WTC11 (cell line): Measurements from ENCODE around the gene MYCBPAP. TPM values are rescaled to one million over a fixed set of nuclear protein-coding genes. Genes with fewer than 3 reads are reported as not detected.

Experiments used
- ATAC-seq: fragments of 200-7000 bp; cut with Tn5 transposase; 2 replicates; pipeline ENCODE4 v1.10.0; 2021; ENCODE audit warnings: mild to moderate bottlenecking, moderate library complexity
- CTCF ChIA-PET: fragments of 300-600 bp; sonication (Branson Sonifier 250); formaldehyde crosslinking; loops from one replicate; lab custom pipeline; 2021; ENCODE audit warnings: antibody characterized with exemption; lab: Charles Lee
- POLR2A ChIA-PET: fragments of 350-600 bp; sonication (Branson Sonifier 250); formaldehyde crosslinking; loops from one replicate; lab custom pipeline; 2021; ENCODE audit warnings: antibody characterized with exemption; lab: Charles Lee
- DNase-seq: peaks from one replicate; pipeline ENCODE4 v3.0.0; 2021; ENCODE audit warnings: low spot score
- H3K27ac Mint-ChIP-seq: 2 replicates; pipeline ENCODE4 v1.8.0; 2021; ENCODE audit warnings: mixed read lengths
- H3K27me3 Mint-ChIP-seq: 2 replicates; pipeline ENCODE4 v1.8.0; 2021; ENCODE audit warnings: low read depth, mild to moderate bottlenecking, moderate library complexity, mixed read lengths
- H3K36me3 Mint-ChIP-seq: 2 replicates; pipeline ENCODE4 v1.8.0; 2021; ENCODE audit warnings: mixed read lengths
- H3K4me1 Mint-ChIP-seq: 2 replicates; pipeline ENCODE4 v1.8.0; 2022; ENCODE audit warnings: mixed read lengths
- H3K4me3 Mint-ChIP-seq: 2 replicates; pipeline ENCODE4 v1.8.0; 2021; ENCODE audit warnings: mild to moderate bottlenecking, moderate library complexity, mixed read lengths
- H3K9me3 Mint-ChIP-seq: 2 replicates; pipeline ENCODE4 v1.8.0; 2021; ENCODE audit warnings: mixed read lengths
- ATF3 ChIP-seq: sonication (generic); formaldehyde crosslinking; conservative IDR thresholded peaks from 2 replicates; pipeline ENCODE4 v1.8.1; 2022; ENCODE audit warnings: mild to moderate bottlenecking, missing genetic modification reagents
- CREM ChIP-seq: sonication (generic); formaldehyde crosslinking; IDR thresholded peaks from 2 replicates; pipeline ENCODE4 v1.8.1; 2022; ENCODE audit warnings: mild to moderate bottlenecking, missing genetic modification reagents, moderate library complexity
- ERG ChIP-seq: fragments of 250-450 bp; sonication (Bioruptor Pico); IDR thresholded peaks from 2 replicates; pipeline ENCODE4 v1.8.0; 2021; ENCODE audit warnings: mild to moderate bottlenecking
- FOXK1 ChIP-seq: sonication (generic); formaldehyde crosslinking; IDR thresholded peaks from 2 replicates; pipeline ENCODE4 v1.8.0; 2022; ENCODE audit warnings: mild to moderate bottlenecking, moderate library complexity, missing genetic modification reagents
- GABPB1 ChIP-seq: sonication (generic); formaldehyde crosslinking; IDR thresholded peaks from 2 replicates; pipeline ENCODE4 v1.8.1; 2023; ENCODE audit warnings: mild to moderate bottlenecking, missing genetic modification reagents
- HMGA2 ChIP-seq: fragments of 250-450 bp; sonication (Bioruptor Pico); IDR thresholded peaks from 2 replicates; pipeline ENCODE4 v1.4.0; 2021; ENCODE audit warnings: mild to moderate bottlenecking, moderate library complexity
- JAZF1 ChIP-seq: fragments of 250-450 bp; sonication (Bioruptor Pico); IDR thresholded peaks from 2 replicates; pipeline ENCODE4 v1.9.0; 2021; ENCODE audit warnings: moderate library complexity, mild to moderate bottlenecking, inconsistent platforms
- TEAD4 ChIP-seq: sonication (generic); formaldehyde crosslinking; IDR thresholded peaks from 2 replicates; pipeline ENCODE4 v1.8.0; 2022; ENCODE audit warnings: mild to moderate bottlenecking, missing genetic modification reagents
- ZBTB21 ChIP-seq: sonication (generic); formaldehyde crosslinking; IDR thresholded peaks from 2 replicates; pipeline ENCODE4 v1.8.1; 2023; ENCODE audit warnings: mild to moderate bottlenecking, missing genetic modification reagents, borderline replicate concordance
- ZMAT4 ChIP-seq: fragments of 250-450 bp; sonication (Bioruptor Pico); IDR thresholded peaks from 2 replicates; pipeline ENCODE4 v1.9.0; 2021; ENCODE audit warnings: mild to moderate bottlenecking
- ZNF317 ChIP-seq: sonication (generic); formaldehyde crosslinking; IDR thresholded peaks from 2 replicates; pipeline ENCODE4 v1.8.1; 2023; ENCODE audit warnings: low read depth, mild to moderate bottlenecking, moderate library complexity, missing genetic modification reagents, borderline replicate concordance
- ZNF423 ChIP-seq: fragments of 250-450 bp; sonication (Bioruptor Pico); IDR thresholded peaks from 2 replicates; pipeline ENCODE4 v2.1.2; 2022; ENCODE audit warnings: mild to moderate bottlenecking, moderate library complexity
- ZNF512 ChIP-seq: sonication (generic); formaldehyde crosslinking; IDR thresholded peaks from 2 replicates; pipeline ENCODE4 v1.8.1; 2022; ENCODE audit warnings: missing genetic modification reagents, borderline replicate concordance
- total RNA-seq: library from RNA; stranded (reverse); gene quantifications from 3 replicates; pipeline ENCODE4 v1.2.3, GENCODE V29; 2021
- TF ChIP-seq, protein P1 (sequence below): sonication (generic); formaldehyde crosslinking; conservative IDR thresholded peaks from 2 replicates; pipeline ENCODE4 v1.8.1; 2023; ENCODE audit warnings: mild to moderate bottlenecking, low read depth, missing genetic modification reagents, moderate library complexity
- TF ChIP-seq, protein P2 (sequence below): fragments of 250-450 bp; sonication (Bioruptor Pico); IDR thresholded peaks from 2 replicates; pipeline ENCODE4 v1.9.0; 2021; ENCODE audit warnings: mild to moderate bottlenecking, borderline replicate concordance
- TF ChIP-seq, protein P3 (sequence below): sonication (generic); formaldehyde crosslinking; IDR thresholded peaks from 2 replicates; pipeline ENCODE4 v1.8.0; 2023; ENCODE audit warnings: missing genetic modification reagents, mild to moderate bottlenecking, borderline replicate concordance
- TF ChIP-seq, protein P4 (sequence below): sonication (generic); formaldehyde crosslinking; IDR thresholded peaks from 2 replicates; pipeline ENCODE4 v1.8.0; 2022; ENCODE audit warnings: mild to moderate bottlenecking, missing genetic modification reagents

MYCBPAP gene
- total RNA-seq, 1 experiment from 2014 or later: 5.7 TPM

DNA sequence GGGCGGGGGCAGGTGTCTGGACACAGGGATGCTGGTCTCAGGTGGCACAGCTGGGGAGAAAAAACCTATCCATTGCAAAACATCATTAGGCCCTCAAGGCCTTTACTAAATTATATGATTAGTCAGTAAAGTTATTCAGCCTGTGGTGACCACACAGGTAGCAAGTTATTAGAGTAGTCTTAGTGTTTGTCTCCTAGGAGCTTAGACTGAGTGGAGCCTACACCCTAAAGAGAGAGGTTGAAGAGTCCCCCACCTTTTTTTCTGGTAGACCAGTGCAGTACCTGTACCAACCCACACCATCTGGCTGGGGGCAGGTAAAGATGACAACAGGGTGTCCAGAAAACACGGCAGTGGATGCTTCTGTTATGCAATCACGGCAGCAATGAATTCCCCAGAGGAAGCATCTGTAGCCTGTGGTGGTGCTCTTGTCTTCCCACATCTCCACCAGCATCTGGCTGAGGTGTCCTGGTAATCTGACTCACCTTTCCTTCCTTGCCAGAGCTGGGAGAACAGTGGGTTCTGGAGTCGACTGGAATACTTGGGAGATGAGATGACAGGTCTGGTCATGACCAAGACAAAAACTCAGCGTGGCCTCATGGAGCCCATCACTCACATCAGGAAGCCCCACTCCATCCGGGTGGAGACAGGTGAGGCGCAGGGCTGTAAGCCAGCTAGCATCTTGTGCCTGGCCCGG is 11.0 kb downstream of the MYCBPAP start (continued):
- TF ChIP-seq JAZF1 (no peak), ZMAT4 (CRISPR knock-in tag) (no peak), ZNF423 (no peak), ERG (CRISPR knock-in tag) (no peak), CREM (CRISPR knock-in tag) (no peak)
- TF ChIP-seq, protein P1, sequence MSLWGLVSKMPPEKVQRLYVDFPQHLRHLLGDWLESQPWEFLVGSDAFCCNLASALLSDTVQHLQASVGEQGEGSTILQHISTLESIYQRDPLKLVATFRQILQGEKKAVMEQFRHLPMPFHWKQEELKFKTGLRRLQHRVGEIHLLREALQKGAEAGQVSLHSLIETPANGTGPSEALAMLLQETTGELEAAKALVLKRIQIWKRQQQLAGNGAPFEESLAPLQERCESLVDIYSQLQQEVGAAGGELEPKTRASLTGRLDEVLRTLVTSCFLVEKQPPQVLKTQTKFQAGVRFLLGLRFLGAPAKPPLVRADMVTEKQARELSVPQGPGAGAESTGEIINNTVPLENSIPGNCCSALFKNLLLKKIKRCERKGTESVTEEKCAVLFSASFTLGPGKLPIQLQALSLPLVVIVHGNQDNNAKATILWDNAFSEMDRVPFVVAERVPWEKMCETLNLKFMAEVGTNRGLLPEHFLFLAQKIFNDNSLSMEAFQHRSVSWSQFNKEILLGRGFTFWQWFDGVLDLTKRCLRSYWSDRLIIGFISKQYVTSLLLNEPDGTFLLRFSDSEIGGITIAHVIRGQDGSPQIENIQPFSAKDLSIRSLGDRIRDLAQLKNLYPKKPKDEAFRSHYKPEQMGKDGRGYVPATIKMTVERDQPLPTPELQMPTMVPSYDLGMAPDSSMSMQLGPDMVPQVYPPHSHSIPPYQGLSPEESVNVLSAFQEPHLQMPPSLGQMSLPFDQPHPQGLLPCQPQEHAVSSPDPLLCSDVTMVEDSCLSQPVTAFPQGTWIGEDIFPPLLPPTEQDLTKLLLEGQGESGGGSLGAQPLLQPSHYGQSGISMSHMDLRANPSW: no peak

- CTCF ChIA-PET: interaction anchor here (2.2 to 2.7 kb wide), 2 partner anchors 12 to 30 kb away, joined by 5 to 17 read pairs; partner anchors contain the start of gene EPN3
- Mint-ChIP-seq H3K9me3 (no peaks in the 10 kb centered on the region), H3K27me3 (no peaks in the 10 kb centered on the region; the same call in none of the 2 replicates), H3K36me3 (no peaks in the 10 kb centered on the region), H3K27ac (no peak overlapping the region), H3K4me3 (no peak overlapping the region), H3K4me1 (peaks cover 6% of the 10 kb centered on the region)
- TF ChIP-seq FOXK1 (CRISPR knock-in tag) (no peak), ZNF512 (CRISPR knock-in tag) (no peak)
- TF ChIP-seq, protein P2, sequence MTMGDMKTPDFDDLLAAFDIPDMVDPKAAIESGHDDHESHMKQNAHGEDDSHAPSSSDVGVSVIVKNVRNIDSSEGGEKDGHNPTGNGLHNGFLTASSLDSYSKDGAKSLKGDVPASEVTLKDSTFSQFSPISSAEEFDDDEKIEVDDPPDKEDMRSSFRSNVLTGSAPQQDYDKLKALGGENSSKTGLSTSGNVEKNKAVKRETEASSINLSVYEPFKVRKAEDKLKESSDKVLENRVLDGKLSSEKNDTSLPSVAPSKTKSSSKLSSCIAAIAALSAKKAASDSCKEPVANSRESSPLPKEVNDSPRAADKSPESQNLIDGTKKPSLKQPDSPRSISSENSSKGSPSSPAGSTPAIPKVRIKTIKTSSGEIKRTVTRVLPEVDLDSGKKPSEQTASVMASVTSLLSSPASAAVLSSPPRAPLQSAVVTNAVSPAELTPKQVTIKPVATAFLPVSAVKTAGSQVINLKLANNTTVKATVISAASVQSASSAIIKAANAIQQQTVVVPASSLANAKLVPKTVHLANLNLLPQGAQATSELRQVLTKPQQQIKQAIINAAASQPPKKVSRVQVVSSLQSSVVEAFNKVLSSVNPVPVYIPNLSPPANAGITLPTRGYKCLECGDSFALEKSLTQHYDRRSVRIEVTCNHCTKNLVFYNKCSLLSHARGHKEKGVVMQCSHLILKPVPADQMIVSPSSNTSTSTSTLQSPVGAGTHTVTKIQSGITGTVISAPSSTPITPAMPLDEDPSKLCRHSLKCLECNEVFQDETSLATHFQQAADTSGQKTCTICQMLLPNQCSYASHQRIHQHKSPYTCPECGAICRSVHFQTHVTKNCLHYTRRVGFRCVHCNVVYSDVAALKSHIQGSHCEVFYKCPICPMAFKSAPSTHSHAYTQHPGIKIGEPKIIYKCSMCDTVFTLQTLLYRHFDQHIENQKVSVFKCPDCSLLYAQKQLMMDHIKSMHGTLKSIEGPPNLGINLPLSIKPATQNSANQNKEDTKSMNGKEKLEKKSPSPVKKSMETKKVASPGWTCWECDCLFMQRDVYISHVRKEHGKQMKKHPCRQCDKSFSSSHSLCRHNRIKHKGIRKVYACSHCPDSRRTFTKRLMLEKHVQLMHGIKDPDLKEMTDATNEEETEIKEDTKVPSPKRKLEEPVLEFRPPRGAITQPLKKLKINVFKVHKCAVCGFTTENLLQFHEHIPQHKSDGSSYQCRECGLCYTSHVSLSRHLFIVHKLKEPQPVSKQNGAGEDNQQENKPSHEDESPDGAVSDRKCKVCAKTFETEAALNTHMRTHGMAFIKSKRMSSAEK: no peak
- ATAC-seq (no peak), DNase-seq (no peak)
- POLR2A ChIA-PET: no interaction called here
Measured at GRCh38 chr17:50520483-50520882, 12.2 kb downstream of the MYCBPAP start.

DNA sequence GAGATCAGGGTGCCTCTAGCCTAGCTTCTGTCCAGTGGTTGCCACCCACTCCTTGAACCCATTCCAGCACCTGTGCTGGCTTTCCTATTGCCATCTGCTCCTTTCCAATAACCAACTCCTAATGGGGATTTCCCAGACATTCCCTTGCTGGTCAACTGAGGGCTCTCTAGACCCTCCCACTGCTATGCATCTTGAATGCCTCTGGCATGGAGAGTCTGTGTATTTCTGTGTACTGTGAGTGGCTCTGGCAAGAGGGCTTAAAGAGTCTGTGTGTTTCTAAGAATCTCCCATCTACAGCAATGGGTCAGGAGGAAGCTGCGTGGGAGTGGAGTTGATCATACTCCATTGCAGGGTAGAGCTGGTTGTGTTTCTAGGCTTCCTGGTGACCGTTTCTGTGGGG is 13.3 kb downstream of the MYCBPAP start:
- CTCF ChIA-PET: interaction anchor here (0.7 to 2.7 kb wide), 3 partner anchors 11 to 43 kb away, joined by 3 to 17 read pairs (median 5); partner anchors contain the start of gene EPN3
- Mint-ChIP-seq H3K4me1 (peaks cover 6% of the 10 kb centered on the region), H3K36me3 (no peaks in the 10 kb centered on the region), H3K9me3 (no peaks in the 10 kb centered on the region), H3K27ac (no peak overlapping the region), H3K27me3 (no peaks in the 10 kb centered on the region; the same call in 1 of the 2 replicates), H3K4me3 (no peak overlapping the region)
- ATAC-seq: no peak
- DNase-seq: no peak
- POLR2A ChIA-PET: no interaction called here
- TF ChIP-seq ZBTB21 (CRISPR knock-in tag) (no peak), JAZF1 (no peak), ZNF317 (CRISPR knock-in tag) (no peak), GABPB1 (CRISPR knock-in tag) (no peak), TEAD4 (no peak), HMGA2 (CRISPR knock-in tag) (no peak), ATF3 (no peak)
- TF ChIP-seq, protein P3, sequence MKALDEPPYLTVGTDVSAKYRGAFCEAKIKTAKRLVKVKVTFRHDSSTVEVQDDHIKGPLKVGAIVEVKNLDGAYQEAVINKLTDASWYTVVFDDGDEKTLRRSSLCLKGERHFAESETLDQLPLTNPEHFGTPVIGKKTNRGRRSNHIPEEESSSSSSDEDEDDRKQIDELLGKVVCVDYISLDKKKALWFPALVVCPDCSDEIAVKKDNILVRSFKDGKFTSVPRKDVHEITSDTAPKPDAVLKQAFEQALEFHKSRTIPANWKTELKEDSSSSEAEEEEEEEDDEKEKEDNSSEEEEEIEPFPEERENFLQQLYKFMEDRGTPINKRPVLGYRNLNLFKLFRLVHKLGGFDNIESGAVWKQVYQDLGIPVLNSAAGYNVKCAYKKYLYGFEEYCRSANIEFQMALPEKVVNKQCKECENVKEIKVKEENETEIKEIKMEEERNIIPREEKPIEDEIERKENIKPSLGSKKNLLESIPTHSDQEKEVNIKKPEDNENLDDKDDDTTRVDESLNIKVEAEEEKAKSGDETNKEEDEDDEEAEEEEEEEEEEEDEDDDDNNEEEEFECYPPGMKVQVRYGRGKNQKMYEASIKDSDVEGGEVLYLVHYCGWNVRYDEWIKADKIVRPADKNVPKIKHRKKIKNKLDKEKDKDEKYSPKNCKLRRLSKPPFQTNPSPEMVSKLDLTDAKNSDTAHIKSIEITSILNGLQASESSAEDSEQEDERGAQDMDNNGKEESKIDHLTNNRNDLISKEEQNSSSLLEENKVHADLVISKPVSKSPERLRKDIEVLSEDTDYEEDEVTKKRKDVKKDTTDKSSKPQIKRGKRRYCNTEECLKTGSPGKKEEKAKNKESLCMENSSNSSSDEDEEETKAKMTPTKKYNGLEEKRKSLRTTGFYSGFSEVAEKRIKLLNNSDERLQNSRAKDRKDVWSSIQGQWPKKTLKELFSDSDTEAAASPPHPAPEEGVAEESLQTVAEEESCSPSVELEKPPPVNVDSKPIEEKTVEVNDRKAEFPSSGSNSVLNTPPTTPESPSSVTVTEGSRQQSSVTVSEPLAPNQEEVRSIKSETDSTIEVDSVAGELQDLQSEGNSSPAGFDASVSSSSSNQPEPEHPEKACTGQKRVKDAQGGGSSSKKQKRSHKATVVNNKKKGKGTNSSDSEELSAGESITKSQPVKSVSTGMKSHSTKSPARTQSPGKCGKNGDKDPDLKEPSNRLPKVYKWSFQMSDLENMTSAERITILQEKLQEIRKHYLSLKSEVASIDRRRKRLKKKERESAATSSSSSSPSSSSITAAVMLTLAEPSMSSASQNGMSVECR (CRISPR knock-in tag): no peak
- TF ChIP-seq, protein P4, sequence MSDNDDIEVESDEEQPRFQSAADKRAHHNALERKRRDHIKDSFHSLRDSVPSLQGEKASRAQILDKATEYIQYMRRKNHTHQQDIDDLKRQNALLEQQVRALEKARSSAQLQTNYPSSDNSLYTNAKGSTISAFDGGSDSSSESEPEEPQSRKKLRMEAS (CRISPR knock-in tag): no peak
